PFSK-1 (cell line): ENCODE measurements around the gene ZDHHC12.

Experiments
- FOXP2 ChIP-seq: optimal IDR thresholded peaks from 2 replicates; pipeline ENCODE3; 2011; ENCODE audit warnings: borderline replicate concordance, control low read depth, inconsistent platforms; ENCODE audit not compliant: insufficient read depth; ENCODE audit errors: extremely low read length, extremely low read depth
- POLR2AphosphoS5 ChIP-seq: IDR thresholded peaks from 2 replicates; pipeline ENCODE4 v1.6.1; 2012; ENCODE audit warnings: low read depth, mild to moderate bottlenecking, control low read depth, low read length, moderate library complexity
- TAF1 ChIP-seq: IDR thresholded peaks from 2 replicates; pipeline ENCODE4 v1.6.1; 2012; ENCODE audit warnings: low read length, control low read depth, borderline replicate concordance; ENCODE audit not compliant: insufficient read depth

DNA sequence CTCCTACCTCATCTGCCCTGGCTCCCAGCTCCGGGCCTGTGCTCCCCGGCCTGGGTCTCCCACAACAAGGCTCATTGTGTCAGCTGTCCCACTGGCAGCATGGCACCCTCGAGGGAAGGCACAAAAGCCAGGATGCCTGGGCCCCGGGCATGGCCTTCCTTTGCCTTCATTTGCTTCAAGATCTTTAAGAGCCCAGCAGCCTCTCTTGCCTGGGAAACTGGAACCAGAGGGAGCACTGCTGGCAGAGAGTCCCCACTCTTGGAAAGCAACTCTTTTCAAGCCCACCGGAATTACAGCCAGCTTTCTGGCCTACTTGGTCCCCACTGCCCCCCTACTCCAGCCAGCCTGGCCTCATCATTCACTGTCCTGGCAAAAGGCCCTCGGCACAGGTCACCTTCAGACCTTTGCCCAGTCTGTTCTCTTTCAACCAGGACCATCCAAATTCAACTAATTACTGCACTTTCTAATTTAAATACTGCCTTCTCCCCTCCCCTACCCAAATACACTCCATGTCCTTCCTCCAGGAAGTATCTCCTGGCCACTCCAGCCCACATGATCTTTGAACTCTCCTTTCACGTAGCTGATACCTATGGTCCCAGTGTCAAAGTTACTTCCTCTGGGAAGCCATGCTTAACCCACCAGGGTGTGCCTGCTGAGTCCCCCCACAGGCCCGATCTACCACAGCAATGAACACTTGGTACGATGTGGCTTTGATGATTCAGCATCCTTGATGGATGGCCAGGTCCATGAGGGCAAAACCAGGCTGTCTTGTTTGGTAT, 38.9 kb upstream of the ZDHHC12 start:
- TF ChIP-seq POLR2AphosphoS5 = no peak
- no peak for TF ChIP-seq TAF1
- no peak for TF ChIP-seq FOXP2
